GM12865 (cell line): ENCODE results near the gene NAT16.

ENCODE experiments used
- DNase-seq: peaks from one replicate; pipeline ENCODE4 v3.0.0; 2010; ENCODE audit warnings: low read depth
- H3K4me3 ChIP-seq: 2 replicates; pipeline ENCODE4 v1.5.1; 2011; ENCODE audit warnings: mild to moderate bottlenecking, low read depth, low read length, control low read depth
- CTCF ChIP-seq: IDR thresholded peaks from 2 replicates; pipeline ENCODE4 v1.5.1; 2011; ENCODE audit warnings: low read length, control low read depth, low read depth, inconsistent platforms; ENCODE audit not compliant: insufficient read depth; ENCODE audit errors: missing control alignments

Gene NAT16

GRCh38 chr7:101189109-101189508, 9.0 kb upstream of the NAT16 start:
- no peak overlapping the region for H3K4me3 ChIP-seq
- TF ChIP-seq CTCF = no peak
- DNase-seq = no peak

GRCh38 chr7:101186844-101187428, 6.8 kb upstream of the NAT16 start:
- DNase-seq = no peak
- H3K4me3 ChIP-seq = no peak overlapping the region
- TF ChIP-seq CTCF = no peak

- no peak overlapping the region for H3K4me3 ChIP-seq
- TF ChIP-seq CTCF = no peak
- no peak for DNase-seq
Measured at GRCh38 chr7:101186194-101186593, 6.1 kb upstream of the NAT16 start.

GRCh38 chr7:101185258-101185839, 5.3 kb upstream of the NAT16 start:
- TF ChIP-seq CTCF = no peak
- DNase-seq = no peak
- H3K4me3 ChIP-seq = no peak overlapping the region

GRCh38 chr7:101179713-101180112, 380 bp downstream of the NAT16 start:
- no peak for DNase-seq
- TF ChIP-seq CTCF = no peak
- H3K4me3 ChIP-seq = no peak overlapping the region

GRCh38 chr7:101179117-101179516, 976 bp downstream of the NAT16 start:
- DNase-seq = no peak
- H3K4me3 ChIP-seq = no peak overlapping the region
- TF ChIP-seq CTCF = no peak

- H3K4me3 ChIP-seq = no peak overlapping the region
- DNase-seq = no peak
- no peak for TF ChIP-seq CTCF
Measured at GRCh38 chr7:101177644-101178043, 2.4 kb downstream of the NAT16 start.
